HG03025 (cell line): ENCODE results near the gene HS1BP3.

ENCODE experiments used
- ATAC-seq: cut with Tn5 transposase; IDR thresholded peaks from one replicate; pipeline ENCODE4 v1.9.1; 2021; ENCODE audit warnings: mild to moderate bottlenecking, moderate library complexity; ENCODE audit not compliant: unreplicated experiment, low FRiP score

Gene HS1BP3

GRCh38 chr2:20590704-20591515, 60.0 kb downstream of the HS1BP3 start:
- ATAC-seq = no peak

- ATAC-seq = no peak
Observed at GRCh38 chr2:20589975-20590703, 60.8 kb downstream of the HS1BP3 start.

- no peak for ATAC-seq
Observed at GRCh38 chr2:20588918-20589871, 61.7 kb downstream of the HS1BP3 start.

- ATAC-seq = no peak
Observed at GRCh38 chr2:20585710-20586594, 64.9 kb downstream of the HS1BP3 start.

GRCh38 chr2:20585359-20585709, 65.6 kb downstream of the HS1BP3 start:
- no peak for ATAC-seq

GRCh38 chr2:20584399-20585358, 66.2 kb downstream of the HS1BP3 start:
- ATAC-seq = no peak

- ATAC-seq = no peak
Observed at GRCh38 chr2:20584045-20584398, 66.9 kb downstream of the HS1BP3 start.

- ATAC-seq = no peak
Observed at GRCh38 chr2:20583425-20583881, 67.4 kb downstream of the HS1BP3 start.

GRCh38 chr2:20582600-20583221, 68.2 kb downstream of the HS1BP3 start:
- ATAC-seq = no peak

GRCh38 chr2:20580690-20581437, 70.0 kb downstream of the HS1BP3 start:
- no peak for ATAC-seq

GRCh38 chr2:20579866-20580265, 71.0 kb downstream of the HS1BP3 start:
- ATAC-seq = no peak

- ATAC-seq = peak; percentile 59
Observed at GRCh38 chr2:20578895-20579825, 71.7 kb downstream of the HS1BP3 start.

- no peak for ATAC-seq
Observed at GRCh38 chr2:20578266-20578894, 72.5 kb downstream of the HS1BP3 start.

- ATAC-seq = no peak
Observed at GRCh38 chr2:20577495-20578235, 73.2 kb downstream of the HS1BP3 start.

GRCh38 chr2:20576598-20577115, 74.2 kb downstream of the HS1BP3 start:
- peak; percentile 67 for ATAC-seq
